SK-N-SH (cell line): ENCODE results near the gene ACVR1B.

Source experiments
- EP300 ChIP-seq, 2 experiments: IDR thresholded peaks; 2 replicates each; pipeline versions ENCODE4 v1.4.0 to v1.6.1; 2012; ENCODE audit warnings: borderline replicate concordance in 1 of 2, low read depth in 1 of 2, low read length in 1 of 2
- EZH2phosphoT487 ChIP-seq: fragments of 200-600 bp; sonication (generic); IDR thresholded peaks from 2 replicates; pipeline ENCODE4 v1.6.1; 2017; ENCODE audit warnings: low read depth, mixed run types, mild to moderate bottlenecking, antibody characterized with exemption, moderate library complexity, borderline replicate concordance
- MXI1 ChIP-seq: IDR thresholded peaks from 2 replicates; pipeline ENCODE4 v1.6.1; 2012; ENCODE audit warnings: mild to moderate bottlenecking, low read depth, low read length, improper control_type of control experiment
- NRF1 ChIP-seq: IDR thresholded peaks from 2 replicates; pipeline ENCODE4 v1.6.1; 2012; ENCODE audit warnings: low read depth, mild to moderate bottlenecking, low read length
- RFX5 ChIP-seq: IDR thresholded peaks from 2 replicates; pipeline ENCODE4 v1.6.1; 2012; ENCODE audit warnings: mild to moderate bottlenecking, improper control_type of control experiment, low read length
- TCF12 ChIP-seq: IDR thresholded peaks from 2 replicates; pipeline ENCODE4 v1.4.0; 2012
- TF ChIP-seq, protein P1 (sequence below): fragments of 200-600 bp; sonication (generic); IDR thresholded peaks from 2 replicates; pipeline ENCODE4 v1.6.1; 2017; ENCODE audit warnings: antibody characterized with exemption, mild to moderate bottlenecking, moderate library complexity
- TF ChIP-seq, protein P2 (sequence below): IDR thresholded peaks from 2 replicates; pipeline ENCODE4; 2012
- TF ChIP-seq, protein P3 (sequence below): IDR thresholded peaks from 2 replicates; pipeline ENCODE4 v1.4.0; 2012; ENCODE audit warnings: low read depth, borderline replicate concordance
- TF ChIP-seq, protein P4 (sequence below): IDR thresholded peaks from 2 replicates; pipeline ENCODE4 v1.4.0; 2012; ENCODE audit warnings: low read depth, borderline replicate concordance
- TF ChIP-seq, protein P5 (sequence below): fragments of 150-350 bp; IDR thresholded peaks from 2 replicates; pipeline ENCODE4 v1.6.1; 2017; ENCODE audit warnings: antibody characterized with exemption, low read length, low read depth, borderline replicate concordance

DNA sequence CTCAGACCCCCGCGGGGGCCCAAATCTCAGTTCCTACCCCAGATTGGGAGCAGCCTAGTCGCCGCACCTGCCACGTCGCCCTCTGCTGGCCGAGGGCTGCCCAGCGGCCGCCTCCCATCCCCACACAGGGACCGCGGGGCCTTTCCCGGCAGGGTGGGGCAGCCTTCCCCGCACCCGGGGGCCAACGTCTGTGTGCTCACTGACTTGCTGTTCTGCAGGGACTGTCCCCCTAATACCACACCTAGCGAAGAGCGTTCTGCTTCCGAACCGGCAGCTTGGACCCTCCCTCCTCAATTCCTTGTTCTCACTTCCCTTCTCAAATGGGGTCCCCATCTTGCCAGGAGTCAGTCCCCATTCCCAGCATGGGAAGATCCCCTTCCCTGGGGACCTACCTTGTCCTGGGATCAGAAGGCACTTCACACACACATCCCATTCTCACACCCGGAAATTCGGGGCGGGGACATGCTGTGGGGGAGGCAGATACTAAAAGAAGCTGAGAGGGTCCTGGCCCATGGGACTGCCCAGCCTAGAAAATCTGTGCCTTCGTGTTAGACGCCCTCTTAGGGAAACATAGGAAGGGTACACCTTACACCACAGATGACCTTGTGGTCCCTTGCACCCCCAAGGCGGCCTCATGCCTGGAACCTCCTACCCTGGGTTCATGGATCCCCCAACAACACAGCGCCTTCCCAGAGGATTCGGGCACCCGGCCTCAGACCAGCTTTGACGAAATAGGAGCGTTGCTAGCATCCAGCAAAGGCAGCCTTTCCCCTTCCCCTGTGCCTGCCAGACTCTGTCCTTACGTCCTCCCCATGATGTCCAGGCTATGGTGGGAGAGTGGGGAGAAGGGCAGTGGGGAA is 27.8 kb upstream of the ACVR1B start:
- TF ChIP-seq, protein P1, sequence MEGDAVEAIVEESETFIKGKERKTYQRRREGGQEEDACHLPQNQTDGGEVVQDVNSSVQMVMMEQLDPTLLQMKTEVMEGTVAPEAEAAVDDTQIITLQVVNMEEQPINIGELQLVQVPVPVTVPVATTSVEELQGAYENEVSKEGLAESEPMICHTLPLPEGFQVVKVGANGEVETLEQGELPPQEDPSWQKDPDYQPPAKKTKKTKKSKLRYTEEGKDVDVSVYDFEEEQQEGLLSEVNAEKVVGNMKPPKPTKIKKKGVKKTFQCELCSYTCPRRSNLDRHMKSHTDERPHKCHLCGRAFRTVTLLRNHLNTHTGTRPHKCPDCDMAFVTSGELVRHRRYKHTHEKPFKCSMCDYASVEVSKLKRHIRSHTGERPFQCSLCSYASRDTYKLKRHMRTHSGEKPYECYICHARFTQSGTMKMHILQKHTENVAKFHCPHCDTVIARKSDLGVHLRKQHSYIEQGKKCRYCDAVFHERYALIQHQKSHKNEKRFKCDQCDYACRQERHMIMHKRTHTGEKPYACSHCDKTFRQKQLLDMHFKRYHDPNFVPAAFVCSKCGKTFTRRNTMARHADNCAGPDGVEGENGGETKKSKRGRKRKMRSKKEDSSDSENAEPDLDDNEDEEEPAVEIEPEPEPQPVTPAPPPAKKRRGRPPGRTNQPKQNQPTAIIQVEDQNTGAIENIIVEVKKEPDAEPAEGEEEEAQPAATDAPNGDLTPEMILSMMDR, result peak; percentile 52
- no peak for TF ChIP-seq EP300 (IDR thresholded peaks at IDR 0.05; ENCODE audit: borderline replicate concordance in 1 of 2, low read depth in 1 of 2, low read length in 1 of 2)
- TF ChIP-seq, protein P2, sequence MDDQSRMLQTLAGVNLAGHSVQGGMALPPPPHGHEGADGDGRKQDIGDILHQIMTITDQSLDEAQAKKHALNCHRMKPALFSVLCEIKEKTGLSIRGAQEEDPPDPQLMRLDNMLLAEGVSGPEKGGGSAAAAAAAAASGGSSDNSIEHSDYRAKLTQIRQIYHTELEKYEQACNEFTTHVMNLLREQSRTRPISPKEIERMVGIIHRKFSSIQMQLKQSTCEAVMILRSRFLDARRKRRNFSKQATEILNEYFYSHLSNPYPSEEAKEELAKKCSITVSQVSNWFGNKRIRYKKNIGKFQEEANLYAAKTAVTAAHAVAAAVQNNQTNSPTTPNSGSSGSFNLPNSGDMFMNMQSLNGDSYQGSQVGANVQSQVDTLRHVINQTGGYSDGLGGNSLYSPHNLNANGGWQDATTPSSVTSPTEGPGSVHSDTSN, result no peak
- no peak for TF ChIP-seq NRF1
- no peak for TF ChIP-seq EZH2phosphoT487
- no peak for TF ChIP-seq TCF12
- TF ChIP-seq, protein P3, sequence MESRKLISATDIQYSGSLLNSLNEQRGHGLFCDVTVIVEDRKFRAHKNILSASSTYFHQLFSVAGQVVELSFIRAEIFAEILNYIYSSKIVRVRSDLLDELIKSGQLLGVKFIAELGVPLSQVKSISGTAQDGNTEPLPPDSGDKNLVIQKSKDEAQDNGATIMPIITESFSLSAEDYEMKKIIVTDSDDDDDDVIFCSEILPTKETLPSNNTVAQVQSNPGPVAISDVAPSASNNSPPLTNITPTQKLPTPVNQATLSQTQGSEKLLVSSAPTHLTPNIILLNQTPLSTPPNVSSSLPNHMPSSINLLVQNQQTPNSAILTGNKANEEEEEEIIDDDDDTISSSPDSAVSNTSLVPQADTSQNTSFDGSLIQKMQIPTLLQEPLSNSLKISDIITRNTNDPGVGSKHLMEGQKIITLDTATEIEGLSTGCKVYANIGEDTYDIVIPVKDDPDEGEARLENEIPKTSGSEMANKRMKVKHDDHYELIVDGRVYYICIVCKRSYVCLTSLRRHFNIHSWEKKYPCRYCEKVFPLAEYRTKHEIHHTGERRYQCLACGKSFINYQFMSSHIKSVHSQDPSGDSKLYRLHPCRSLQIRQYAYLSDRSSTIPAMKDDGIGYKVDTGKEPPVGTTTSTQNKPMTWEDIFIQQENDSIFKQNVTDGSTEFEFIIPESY, result no peak
- TF ChIP-seq, protein P4, sequence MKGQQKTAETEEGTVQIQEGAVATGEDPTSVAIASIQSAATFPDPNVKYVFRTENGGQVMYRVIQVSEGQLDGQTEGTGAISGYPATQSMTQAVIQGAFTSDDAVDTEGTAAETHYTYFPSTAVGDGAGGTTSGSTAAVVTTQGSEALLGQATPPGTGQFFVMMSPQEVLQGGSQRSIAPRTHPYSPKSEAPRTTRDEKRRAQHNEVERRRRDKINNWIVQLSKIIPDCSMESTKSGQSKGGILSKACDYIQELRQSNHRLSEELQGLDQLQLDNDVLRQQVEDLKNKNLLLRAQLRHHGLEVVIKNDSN, result no peak
- TF ChIP-seq, protein P5, sequence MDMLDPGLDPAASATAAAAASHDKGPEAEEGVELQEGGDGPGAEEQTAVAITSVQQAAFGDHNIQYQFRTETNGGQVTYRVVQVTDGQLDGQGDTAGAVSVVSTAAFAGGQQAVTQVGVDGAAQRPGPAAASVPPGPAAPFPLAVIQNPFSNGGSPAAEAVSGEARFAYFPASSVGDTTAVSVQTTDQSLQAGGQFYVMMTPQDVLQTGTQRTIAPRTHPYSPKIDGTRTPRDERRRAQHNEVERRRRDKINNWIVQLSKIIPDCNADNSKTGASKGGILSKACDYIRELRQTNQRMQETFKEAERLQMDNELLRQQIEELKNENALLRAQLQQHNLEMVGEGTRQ, result no peak
- no peak for TF ChIP-seq RFX5
- TF ChIP-seq MXI1, result no peak
